GM12878 (cell line): Measurements from ENCODE around the gene GRIK5. TPM values are rescaled to one million over a fixed set of nuclear protein-coding genes. Genes with fewer than 3 reads are reported as not detected.

Experiments used
- ATAC-seq: fragments of 200-7000 bp; cut with Tn5 transposase; 3 replicates; pipeline ENCODE4 v1.9.1; 2020; ENCODE audit warnings: mild to moderate bottlenecking, moderate library complexity
- BruUV-seq: library from RNA; stranded (reverse); fragments of 400-500 nt; replicated peaks from 2 replicates; lab custom pipeline; 2021; lab: Mats Ljungman, UMichigan
- CTCF ChIA-PET: fragments of 300-600 bp; sonication (Branson Sonifier 250); formaldehyde crosslinking; extraction: SDS; loops from one replicate; lab custom pipeline; 2021; ENCODE audit warnings: inconsistent platforms; lab: Yijun Ruan, JAX
- POLR2A ChIA-PET: fragments of 350-600 bp; formaldehyde crosslinking; extraction: SDS; loops from one replicate; lab custom pipeline; 2021; ENCODE audit warnings: inconsistent platforms; lab: Charles Lee
- RAD21 ChIA-PET: fragments of 300-600 bp; sonication (Branson Sonifier 250); formaldehyde crosslinking; loops from one replicate; lab custom pipeline; 2023; ENCODE audit warnings: antibody characterized with exemption; ENCODE audit not compliant: unreplicated experiment; lab: Charles Lee
- SMC1A ChIA-PET: fragments of 300-600 bp; sonication (Branson Sonifier 250); formaldehyde crosslinking; loops from one replicate; lab custom pipeline; 2023; ENCODE audit not compliant: unreplicated experiment, uncharacterized antibody; lab: Charles Lee
- DNase-seq: peaks from one replicate; pipeline ENCODE4 v3.0.0-alpha.2; 2011; ENCODE audit warnings: low read depth, low spot score
- FAIRE-seq: peaks from 3 replicates; lab custom pipeline; 2011; peaks lifted over from hg19 to GRCh38; lab: Jason Lieb, UNC
- H2AFZ ChIP-seq: 2 replicates; pipeline ENCODE4 v1.6.0; 2011; ENCODE audit warnings: low read depth, low read length, control low read depth; ENCODE audit not compliant: control insufficient read depth
- H3K27ac ChIP-seq: 2 replicates; pipeline ENCODE4 v1.5.1; 2011; ENCODE audit warnings: control low read depth; ENCODE audit not compliant: control insufficient read depth, insufficient read depth
- H3K27me3 ChIP-seq, 2 experiments: replicated peaks in 1 of 2; 2 replicates each; pipeline versions ENCODE4 v1.6.0 to v1.6.1; 2011; ENCODE audit warnings: low read length in 1 of 2; ENCODE audit not compliant: control insufficient read depth in 2 of 2, insufficient read depth in 2 of 2
- H3K36me3 ChIP-seq, 2 experiments: 2 replicates each; pipeline ENCODE4 v1.5.1; 2011; ENCODE audit warnings: low read length in 1 of 2; ENCODE audit not compliant: control insufficient read depth in 2 of 2, insufficient read depth in 2 of 2
- H3K4me1 ChIP-seq: 2 replicates; pipeline ENCODE4 v1.6.1; 2011; ENCODE audit warnings: mild to moderate bottlenecking, low read length, moderate library complexity, mixed read lengths; ENCODE audit not compliant: control insufficient read depth, insufficient read depth
- H3K4me2 ChIP-seq: 2 replicates; pipeline ENCODE4 v1.6.0; 2011; ENCODE audit warnings: control low read depth; ENCODE audit not compliant: control insufficient read depth, insufficient read depth
- H3K4me3 ChIP-seq: fragments of 200-600 bp; sonication (generic); 2 replicates; pipeline ENCODE4 v1.5.1; 2016
- H3K79me2 ChIP-seq: 2 replicates; pipeline ENCODE4 v1.6.0; 2011; ENCODE audit warnings: low read length; ENCODE audit not compliant: control insufficient read depth, insufficient read depth
- H3K9ac ChIP-seq: 2 replicates; pipeline ENCODE4 v1.8.0; 2011; ENCODE audit warnings: low read length, control low read depth, mixed read lengths; ENCODE audit not compliant: control insufficient read depth, insufficient read depth
- H3K9me3 ChIP-seq: replicated peaks from 3 replicates; pipeline ENCODE4 v1.5.1; 2011; ENCODE audit warnings: mild to moderate bottlenecking, low read length; ENCODE audit not compliant: control insufficient read depth, insufficient read depth
- H4K20me1 ChIP-seq: 2 replicates; pipeline ENCODE4 v1.6.0; 2011; ENCODE audit not compliant: control insufficient read depth, insufficient read depth
- CBFB ChIP-seq: IDR thresholded peaks from 2 replicates; pipeline ENCODE4 v1.6.1; 2016; ENCODE audit warnings: antibody characterized with exemption, low read depth
- CHD4 ChIP-seq: fragments of 200-600 bp; sonication (generic); IDR thresholded peaks from 2 replicates; pipeline ENCODE4 v1.6.1; 2016; ENCODE audit warnings: mild to moderate bottlenecking
- CREB1 ChIP-seq: IDR thresholded peaks from 2 replicates; pipeline ENCODE4 v1.6.1; 2012; ENCODE audit warnings: low read depth, mild to moderate bottlenecking, inconsistent platforms
- EP300 ChIP-seq, 2 experiments: fragments of 150-350 bp in 1 of 2; IDR thresholded peaks; 2 replicates each; pipeline ENCODE4 v1.6.1; 2011 to 2012; ENCODE audit warnings: low read depth in 2 of 2, low read length in 2 of 2, borderline replicate concordance in 1 of 2, improper control_type of control experiment in 1 of 2, inconsistent platforms in 1 of 2; ENCODE audit not compliant: control insufficient read depth in 1 of 2
- IRF4 ChIP-seq: IDR thresholded peaks from 2 replicates; pipeline ENCODE4 v1.6.1; 2011; ENCODE audit warnings: low read depth, low read length
- RB1 ChIP-seq: fragments of 450-650 bp; formaldehyde crosslinking; IDR thresholded peaks from 2 replicates; pipeline ENCODE4 v1.6.1; 2017; ENCODE audit warnings: mild to moderate bottlenecking, borderline replicate concordance
- SMARCA5 ChIP-seq: fragments of 450-650 bp; IDR thresholded peaks from 2 replicates; pipeline ENCODE4 v1.6.1; 2017; ENCODE audit warnings: mild to moderate bottlenecking
- SP1 ChIP-seq: IDR thresholded peaks from one replicate; pipeline ENCODE4 v1.6.1; 2011; ENCODE audit warnings: low read depth, low read length
- SREBF1 ChIP-seq: IDR thresholded peaks from 2 replicates; pipeline ENCODE4 v1.6.1; 2012; ENCODE audit warnings: mild to moderate bottlenecking, low read length
- TCF3 ChIP-seq: IDR thresholded peaks from 2 replicates; pipeline ENCODE4 v1.6.1; 2012; ENCODE audit warnings: low read depth, mild to moderate bottlenecking, low read length, borderline replicate concordance; ENCODE audit not compliant: insufficient read depth
- ZSCAN29 ChIP-seq: fragments of 450-650 bp; IDR thresholded peaks from 2 replicates; pipeline ENCODE4 v1.6.1; 2017; ENCODE audit warnings: mild to moderate bottlenecking, moderate library complexity
- WGBS: methylation state at CpG from one replicate; pipeline ENCODE4 v1.1.6; 2016; ENCODE audit warnings: low lambda C conversion rate; ENCODE audit not compliant: insufficient replicate concordance, insufficient coverage; ENCODE audit errors: missing lambda C conversion rate; 5-methylcytosine and 5-hydroxymethylcytosine counted together
- in situ Hi-C: fragments of 300-500 bp; cut with MboI; formaldehyde crosslinking; loops from 9 replicates; pipeline ENCODE4 v1.14.3; 2018; ENCODE audit warnings: mixed read lengths
- intact Hi-C: fragments of 100-400 bp; cut with micrococcal nuclease; formaldehyde crosslinking; loops from one replicate; pipeline ENCODE4 v1.14.2; 2022; ENCODE audit not compliant: unreplicated experiment
- polyA plus RNA-seq, 11 experiments: library from polyadenylated mRNA; depleted of rRNA in 4 of 11; unstranded in 6 of 11; stranded (reverse) in 5 of 11; fragments of >200 nt; fragmentation: Nextera tagmentation in 4 of 11; fragmentation: Illumina TruSeq in 1 of 11; extraction: Ambion mirVana in 4 of 11; extraction: Trizol in 1 of 11; gene quantifications; 1 replicate in 1 of 11; 2 replicates in 10 of 11; pipeline versions ENCODE4 v1.2.1 to v1.2.3, GENCODE V29; 2011 to 2016; ENCODE audit warnings: inconsistent platforms in 2 of 11, missing spikeins in 2 of 11, low read depth in 1 of 11
- total RNA-seq, 4 experiments: library from RNA; depleted of rRNA in 3 of 4; stranded (reverse); fragments of >200 nt in 3 of 4; fragmentation: Illumina TruSeq in 1 of 4; extraction: Trizol in 1 of 4; gene quantifications; 2 replicates each; pipeline versions ENCODE4 v1.2.1 to v1.2.3, GENCODE V29; 2013 to 2021
- TF ChIP-seq, protein P1 (sequence below): fragments of 450-650 bp; IDR thresholded peaks from 2 replicates; pipeline ENCODE4 v1.6.1; 2017; ENCODE audit warnings: borderline replicate concordance
- TF ChIP-seq, protein P2 (sequence below): fragments of 450-650 bp; IDR thresholded peaks from 2 replicates; pipeline ENCODE4 v1.6.1; 2016; ENCODE audit warnings: mild to moderate bottlenecking
- TF ChIP-seq, protein P3 (sequence below), 3 experiments: IDR thresholded peaks in 2 of 3; conservative IDR thresholded peaks in 1 of 3; 2 replicates each; pipeline ENCODE4 v1.5.1; 2011; ENCODE audit warnings: low read depth in 3 of 3, low read length in 3 of 3, mild to moderate bottlenecking in 3 of 3, control low read depth in 2 of 3, moderate library complexity in 2 of 3, inconsistent platforms in 1 of 3, mixed read lengths in 1 of 3; ENCODE audit not compliant: control insufficient read depth in 2 of 3, insufficient read depth in 1 of 3; ENCODE audit errors: extremely low read depth in 1 of 3
- TF ChIP-seq, protein P4 (sequence below): fragments of 450-650 bp; IDR thresholded peaks from 2 replicates; pipeline ENCODE4 v1.6.1; 2017; ENCODE audit warnings: antibody characterized with exemption, mild to moderate bottlenecking, moderate library complexity

Gene GRIK5
- total and polyA plus RNA-seq, 10 of the 15 experiments (the other 5 are each of a cell fraction or from before 2014, with no cell fraction given): 0.03 to 0.23 (median 0.07) TPM; not detected in 3

DNA sequence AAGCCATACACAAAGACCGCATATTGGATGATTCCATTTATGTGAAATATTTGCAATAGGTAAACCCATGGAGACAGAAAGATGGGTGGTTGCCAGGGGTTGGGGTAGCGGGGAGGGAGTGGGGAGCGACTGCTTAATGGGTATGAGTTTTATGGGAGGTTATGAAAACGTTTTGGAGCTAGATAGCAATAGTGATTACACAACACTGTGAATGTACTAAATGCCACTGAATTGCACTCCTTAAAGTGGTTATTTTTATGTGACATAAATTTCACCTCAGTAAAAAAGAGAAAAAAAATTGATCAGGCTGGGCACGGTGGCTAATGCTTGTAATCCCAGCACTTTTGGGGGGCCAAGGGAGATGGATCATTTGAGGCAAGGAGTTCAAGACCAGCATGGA, 36.6 kb downstream of the GRIK5 start:
- H3K9ac ChIP-seq: no peak overlapping the region
- H3K79me2 ChIP-seq: no peaks in the 10 kb centered on the region
- in situ Hi-C loops (no loop called here), intact Hi-C loops (no loop called here)
- WGBS: 30% methylated on average over 5 of the region's 5 CpGs
- ChIA-PET CTCF (no interaction called here), SMC1A (no interaction called here), RAD21 (no interaction called here), POLR2A (no interaction called here)
- H3K4me1 ChIP-seq: no peaks in the 10 kb centered on the region
- ATAC-seq (no peak), DNase-seq (no peak), FAIRE-seq (no peak)
- H3K36me3 ChIP-seq: no peaks in the 10 kb centered on the region
- H3K27ac ChIP-seq: no peak overlapping the region
- peaks cover 0 to 2% of the 10 kb centered on the region in 2 experiments; a peak in 1 of 4 replicates for H3K27me3 ChIP-seq
- no peak overlapping the region for H3K4me3 ChIP-seq
- no peaks in the 10 kb centered on the region for H3K9me3 ChIP-seq
- H3K4me2 ChIP-seq: no peak overlapping the region
- H4K20me1 ChIP-seq: no peaks in the 10 kb centered on the region
- no peak overlapping the region for H2AFZ ChIP-seq
- no TSS peak for BruUV-seq
- TF ChIP-seq CREB1 (no peak), SMARCA5 (no peak), CHD4 (no peak), RB1 (no peak), IRF4 (no peak), EP300 (IDR thresholded peaks at IDR 0.05; ENCODE audit: borderline replicate concordance in 1 of 2, control insufficient read depth in 1 of 2, low read depth in 2 of 2, low read length in 2 of 2) (no peak), CBFB (no peak), SREBF1 (no peak), SP1 (no peak), ZSCAN29 (no peak), TCF3 (no peak)
- TF ChIP-seq, protein P1, sequence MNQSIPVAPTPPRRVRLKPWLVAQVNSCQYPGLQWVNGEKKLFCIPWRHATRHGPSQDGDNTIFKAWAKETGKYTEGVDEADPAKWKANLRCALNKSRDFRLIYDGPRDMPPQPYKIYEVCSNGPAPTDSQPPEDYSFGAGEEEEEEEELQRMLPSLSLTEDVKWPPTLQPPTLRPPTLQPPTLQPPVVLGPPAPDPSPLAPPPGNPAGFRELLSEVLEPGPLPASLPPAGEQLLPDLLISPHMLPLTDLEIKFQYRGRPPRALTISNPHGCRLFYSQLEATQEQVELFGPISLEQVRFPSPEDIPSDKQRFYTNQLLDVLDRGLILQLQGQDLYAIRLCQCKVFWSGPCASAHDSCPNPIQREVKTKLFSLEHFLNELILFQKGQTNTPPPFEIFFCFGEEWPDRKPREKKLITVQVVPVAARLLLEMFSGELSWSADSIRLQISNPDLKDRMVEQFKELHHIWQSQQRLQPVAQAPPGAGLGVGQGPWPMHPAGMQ: no peak
- TF ChIP-seq, protein P2, sequence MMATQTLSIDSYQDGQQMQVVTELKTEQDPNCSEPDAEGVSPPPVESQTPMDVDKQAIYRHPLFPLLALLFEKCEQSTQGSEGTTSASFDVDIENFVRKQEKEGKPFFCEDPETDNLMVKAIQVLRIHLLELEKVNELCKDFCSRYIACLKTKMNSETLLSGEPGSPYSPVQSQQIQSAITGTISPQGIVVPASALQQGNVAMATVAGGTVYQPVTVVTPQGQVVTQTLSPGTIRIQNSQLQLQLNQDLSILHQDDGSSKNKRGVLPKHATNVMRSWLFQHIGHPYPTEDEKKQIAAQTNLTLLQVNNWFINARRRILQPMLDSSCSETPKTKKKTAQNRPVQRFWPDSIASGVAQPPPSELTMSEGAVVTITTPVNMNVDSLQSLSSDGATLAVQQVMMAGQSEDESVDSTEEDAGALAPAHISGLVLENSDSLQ: no peak
- TF ChIP-seq, protein P3, sequence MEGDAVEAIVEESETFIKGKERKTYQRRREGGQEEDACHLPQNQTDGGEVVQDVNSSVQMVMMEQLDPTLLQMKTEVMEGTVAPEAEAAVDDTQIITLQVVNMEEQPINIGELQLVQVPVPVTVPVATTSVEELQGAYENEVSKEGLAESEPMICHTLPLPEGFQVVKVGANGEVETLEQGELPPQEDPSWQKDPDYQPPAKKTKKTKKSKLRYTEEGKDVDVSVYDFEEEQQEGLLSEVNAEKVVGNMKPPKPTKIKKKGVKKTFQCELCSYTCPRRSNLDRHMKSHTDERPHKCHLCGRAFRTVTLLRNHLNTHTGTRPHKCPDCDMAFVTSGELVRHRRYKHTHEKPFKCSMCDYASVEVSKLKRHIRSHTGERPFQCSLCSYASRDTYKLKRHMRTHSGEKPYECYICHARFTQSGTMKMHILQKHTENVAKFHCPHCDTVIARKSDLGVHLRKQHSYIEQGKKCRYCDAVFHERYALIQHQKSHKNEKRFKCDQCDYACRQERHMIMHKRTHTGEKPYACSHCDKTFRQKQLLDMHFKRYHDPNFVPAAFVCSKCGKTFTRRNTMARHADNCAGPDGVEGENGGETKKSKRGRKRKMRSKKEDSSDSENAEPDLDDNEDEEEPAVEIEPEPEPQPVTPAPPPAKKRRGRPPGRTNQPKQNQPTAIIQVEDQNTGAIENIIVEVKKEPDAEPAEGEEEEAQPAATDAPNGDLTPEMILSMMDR (IDR thresholded peaks at IDR 0.05 in 2 of 3, conservative IDR thresholded peaks at IDR 0.05 in 1 of 3; ENCODE audit: control insufficient read depth in 2 of 3, extremely low read depth in 1 of 3, insufficient read depth in 1 of 3, low read depth in 3 of 3, low read length in 3 of 3): no peak
- TF ChIP-seq, protein P4, sequence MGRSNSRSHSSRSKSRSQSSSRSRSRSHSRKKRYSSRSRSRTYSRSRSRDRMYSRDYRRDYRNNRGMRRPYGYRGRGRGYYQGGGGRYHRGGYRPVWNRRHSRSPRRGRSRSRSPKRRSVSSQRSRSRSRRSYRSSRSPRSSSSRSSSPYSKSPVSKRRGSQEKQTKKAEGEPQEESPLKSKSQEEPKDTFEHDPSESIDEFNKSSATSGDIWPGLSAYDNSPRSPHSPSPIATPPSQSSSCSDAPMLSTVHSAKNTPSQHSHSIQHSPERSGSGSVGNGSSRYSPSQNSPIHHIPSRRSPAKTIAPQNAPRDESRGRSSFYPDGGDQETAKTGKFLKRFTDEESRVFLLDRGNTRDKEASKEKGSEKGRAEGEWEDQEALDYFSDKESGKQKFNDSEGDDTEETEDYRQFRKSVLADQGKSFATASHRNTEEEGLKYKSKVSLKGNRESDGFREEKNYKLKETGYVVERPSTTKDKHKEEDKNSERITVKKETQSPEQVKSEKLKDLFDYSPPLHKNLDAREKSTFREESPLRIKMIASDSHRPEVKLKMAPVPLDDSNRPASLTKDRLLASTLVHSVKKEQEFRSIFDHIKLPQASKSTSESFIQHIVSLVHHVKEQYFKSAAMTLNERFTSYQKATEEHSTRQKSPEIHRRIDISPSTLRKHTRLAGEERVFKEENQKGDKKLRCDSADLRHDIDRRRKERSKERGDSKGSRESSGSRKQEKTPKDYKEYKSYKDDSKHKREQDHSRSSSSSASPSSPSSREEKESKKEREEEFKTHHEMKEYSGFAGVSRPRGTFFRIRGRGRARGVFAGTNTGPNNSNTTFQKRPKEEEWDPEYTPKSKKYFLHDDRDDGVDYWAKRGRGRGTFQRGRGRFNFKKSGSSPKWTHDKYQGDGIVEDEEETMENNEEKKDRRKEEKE: no peak
